GM23338 (cell line): ENCODE results near the gene DMWD. TPM values are rescaled to one million over a fixed set of nuclear protein-coding genes. Genes with fewer than 3 reads are reported as not detected.

Experiments used
- ATAC-seq: fragments of 200-7000 bp; cut with Tn5 transposase; 3 replicates; pipeline ENCODE4 v1.9.1; 2020
- DNase-seq: peaks from one replicate; pipeline ENCODE4 v3.0.0-alpha.2; 2015; ENCODE audit warnings: low spot score
- H2AFZ ChIP-seq: fragments of 200-600 bp; sonication (generic); 2 replicates; pipeline ENCODE4 v1.8.0; 2016; ENCODE audit warnings: antibody characterized with exemption, mild to moderate bottlenecking, moderate library complexity
- H3F3A ChIP-seq: fragments of 200-600 bp; sonication (generic); replicated peaks from 2 replicates; pipeline ENCODE4 v1.8.0; 2017; ENCODE audit warnings: antibody characterized with exemption, mixed run types, low read depth
- H3K27ac ChIP-seq: fragments of 200-600 bp; sonication (generic); 2 replicates; pipeline ENCODE4 v1.6.1; 2016; ENCODE audit warnings: low read depth
- H3K27me3 ChIP-seq: fragments of 200-600 bp; sonication (generic); 2 replicates; pipeline ENCODE4 v1.8.0; 2016; ENCODE audit warnings: mild to moderate bottlenecking, mixed run types, moderate library complexity; ENCODE audit not compliant: insufficient read depth
- H3K36me3 ChIP-seq: fragments of 200-600 bp; sonication (generic); 2 replicates; pipeline ENCODE4 v1.8.0; 2016; ENCODE audit warnings: mild to moderate bottlenecking; ENCODE audit not compliant: insufficient read depth
- H3K4me1 ChIP-seq: fragments of 200-600 bp; sonication (generic); 2 replicates; pipeline ENCODE4 v1.8.0; 2016; ENCODE audit warnings: mild to moderate bottlenecking, moderate library complexity; ENCODE audit not compliant: insufficient read depth
- H3K4me2 ChIP-seq: fragments of 200-600 bp; sonication (generic); 2 replicates; pipeline ENCODE4 v1.7.1; 2017; ENCODE audit warnings: mixed run types
- H3K4me3 ChIP-seq: fragments of 200-600 bp; sonication (generic); 2 replicates; pipeline ENCODE4 v1.6.1; 2016; ENCODE audit warnings: mixed run types
- H3K79me2 ChIP-seq: fragments of 200-600 bp; sonication (generic); replicated peaks from 2 replicates; pipeline ENCODE4 v1.8.0; 2017; ENCODE audit warnings: mild to moderate bottlenecking; ENCODE audit not compliant: insufficient read depth
- H3K9me2 ChIP-seq: fragments of 200-600 bp; sonication (generic); 2 replicates; pipeline ENCODE4 v1.8.0; 2017; ENCODE audit not compliant: insufficient read depth
- H4K20me1 ChIP-seq: fragments of 200-600 bp; sonication (generic); replicated peaks from 2 replicates; pipeline ENCODE4 v1.8.0; 2017; ENCODE audit warnings: mild to moderate bottlenecking; ENCODE audit not compliant: insufficient read depth
- H3K27ac Mint-ChIP-seq: 2 replicates; pipeline ENCODE4 v1.8.0; 2020; ENCODE audit warnings: inconsistent platforms, mild to moderate bottlenecking, moderate library complexity, mixed read lengths
- H3K27me3 Mint-ChIP-seq: 3 replicates; pipeline ENCODE4 v1.8.0; 2022; ENCODE audit warnings: low read depth, mild to moderate bottlenecking, moderate library complexity, mixed read lengths, inconsistent platforms; ENCODE audit not compliant: insufficient read depth, poor library complexity
- H3K36me3 Mint-ChIP-seq: 3 replicates; pipeline ENCODE4 v1.8.0; 2021; ENCODE audit warnings: low read depth, mild to moderate bottlenecking, inconsistent platforms, moderate library complexity, mixed read lengths
- H3K4me1 Mint-ChIP-seq: 3 replicates; pipeline ENCODE4 v1.8.0; 2020; ENCODE audit warnings: mild to moderate bottlenecking, inconsistent platforms, mixed read lengths
- H3K4me3 Mint-ChIP-seq: 3 replicates; pipeline ENCODE4 v1.8.0; 2021; ENCODE audit warnings: moderate library complexity, mild to moderate bottlenecking, inconsistent platforms, mixed read lengths
- H3K9me3 Mint-ChIP-seq: 3 replicates; pipeline ENCODE4 v1.8.0; 2020; ENCODE audit warnings: moderate library complexity, mild to moderate bottlenecking, inconsistent platforms, mixed read lengths
- CREB1 ChIP-seq: fragments of 250-450 bp; sonication (Bioruptor Pico); IDR thresholded peaks from 2 replicates; pipeline ENCODE4 v1.5.0; 2020; ENCODE audit warnings: low read depth, mild to moderate bottlenecking, moderate library complexity
- ETS1 ChIP-seq: IDR thresholded peaks from 2 replicates; pipeline ENCODE4 v1.6.1; 2016; ENCODE audit warnings: antibody characterized with exemption
- EZH2 ChIP-seq: fragments of 200-600 bp; sonication (generic); IDR thresholded peaks from one replicate; pipeline ENCODE4 v1.8.0; 2017; ENCODE audit warnings: antibody characterized with exemption, mild to moderate bottlenecking, low read depth; ENCODE audit not compliant: unreplicated experiment
- EZH2phosphoT487 ChIP-seq: fragments of 200-600 bp; sonication (generic); IDR thresholded peaks from one replicate; pipeline ENCODE4 v1.8.1; 2018; ENCODE audit warnings: antibody characterized with exemption; ENCODE audit not compliant: unreplicated experiment
- JUNB ChIP-seq: IDR thresholded peaks from one replicate; pipeline ENCODE4 v1.6.1; 2016; ENCODE audit warnings: antibody characterized with exemption; ENCODE audit not compliant: unreplicated experiment
- NANOG ChIP-seq: IDR thresholded peaks from 2 replicates; pipeline ENCODE4 v1.6.1; 2016; ENCODE audit warnings: antibody characterized with exemption, borderline replicate concordance
- POLR2AphosphoS5 ChIP-seq: IDR thresholded peaks from 2 replicates; pipeline ENCODE4 v1.6.1; 2016; ENCODE audit warnings: antibody characterized with exemption, low read depth
- REST ChIP-seq: IDR thresholded peaks from one replicate; pipeline ENCODE4 v1.6.1; 2018; ENCODE audit warnings: antibody characterized with exemption; ENCODE audit not compliant: unreplicated experiment
- STAT1 ChIP-seq: IDR thresholded peaks from one replicate; pipeline ENCODE4 v1.6.1; 2016; ENCODE audit warnings: antibody characterized with exemption; ENCODE audit not compliant: unreplicated experiment
- ZNF114 ChIP-seq: fragments of 250-450 bp; sonication (Bioruptor Pico); IDR thresholded peaks from 2 replicates; pipeline ENCODE4 v1.5.0; 2020; ENCODE audit warnings: mild to moderate bottlenecking, moderate library complexity
- ZNF331 ChIP-seq: fragments of 250-450 bp; sonication (Bioruptor Pico); IDR thresholded peaks from 2 replicates; pipeline ENCODE4 v1.5.0; 2020; ENCODE audit warnings: low read depth, mild to moderate bottlenecking, moderate library complexity
- ZNF462 ChIP-seq: fragments of 250-450 bp; sonication (Bioruptor Pico); IDR thresholded peaks from 2 replicates; pipeline ENCODE4 v1.5.0; 2020; ENCODE audit warnings: mild to moderate bottlenecking, moderate library complexity
- polyA plus RNA-seq: library from polyadenylated mRNA; unstranded; fragments of >200 nt; fragmentation: Nextera tagmentation; extraction: Ambion mirVana; gene quantifications from 2 replicates; pipeline ENCODE4 v1.2.1, GENCODE V29; 2016
- total RNA-seq: library from RNA; depleted of rRNA; stranded (reverse); fragments of >200 nt; shearing (Covaris generic); gene quantifications from 2 replicates; pipeline ENCODE4 v1.2.3, GENCODE V29; 2014

Gene DMWD
- total and polyA plus RNA-seq, 2 experiments from 2014 or later, result 12.1 to 45.6 TPM

- H3K27me3 ChIP-seq, result no peaks in the 10 kb centered on the region
- no peak overlapping the region for H3K4me3 Mint-ChIP-seq
- H3K9me3 Mint-ChIP-seq, result no peaks in the 10 kb centered on the region
- peaks cover 23% of the 10 kb centered on the region for H3K27me3 Mint-ChIP-seq
- no peak overlapping the region for H3K27ac Mint-ChIP-seq
- H3K36me3 Mint-ChIP-seq, result peaks cover 58% of the 10 kb centered on the region
- H3K4me1 Mint-ChIP-seq, result peaks cover 36% of the 10 kb centered on the region
- H3K4me3 ChIP-seq, result no peak overlapping the region
- no peaks in the 10 kb centered on the region for H3K79me2 ChIP-seq
- H3K27ac ChIP-seq, result no peak overlapping the region
- H3K4me2 ChIP-seq, result no peak overlapping the region
- TF ChIP-seq JUNB, result no peak
- no peak for TF ChIP-seq ZNF331 (CRISPR knock-in tag)
- no peak for TF ChIP-seq NANOG
- no peak for TF ChIP-seq ZNF114
- no peak for TF ChIP-seq ETS1
- no peak for TF ChIP-seq POLR2AphosphoS5
- H4K20me1 ChIP-seq, result no peaks in the 10 kb centered on the region; the same call in 1 of the 2 replicates
- H3K9me2 ChIP-seq, result no peaks in the 10 kb centered on the region
- DNase-seq (no peak), ATAC-seq (no peak)
- no peaks in the 10 kb centered on the region; the same call in 1 of the 2 replicates for H3K36me3 ChIP-seq
- no peak overlapping the region for H2AFZ ChIP-seq
- peaks cover 27% of the 10 kb centered on the region for H3K4me1 ChIP-seq
- H3F3A ChIP-seq, result peaks cover 23% of the 10 kb centered on the region; the same call in 1 of the 2 replicates
Measured at GRCh38 chr19:45821570-45821969, 28.9 kb upstream of the DMWD start.

GRCh38 chr19:45821103-45821521 is 28.5 kb upstream of the DMWD start:
- Mint-ChIP-seq H3K4me1 (peaks cover 36% of the 10 kb centered on the region), H3K36me3 (peaks cover 53% of the 10 kb centered on the region), H3K27me3 (peaks cover 23% of the 10 kb centered on the region), H3K27ac (no peak overlapping the region), H3K4me3 (no peak overlapping the region), H3K9me3 (no peaks in the 10 kb centered on the region)
- DNase-seq (no peak), ATAC-seq (no peak)
- H3K27me3 ChIP-seq, result no peaks in the 10 kb centered on the region
- H2AFZ ChIP-seq, result no peak overlapping the region
- H3K9me2 ChIP-seq, result no peaks in the 10 kb centered on the region
- no peak overlapping the region for H3K4me2 ChIP-seq
- H3K4me1 ChIP-seq, result peaks cover 27% of the 10 kb centered on the region
- H3F3A ChIP-seq, result peaks cover 27% of the 10 kb centered on the region; the same call in 1 of the 2 replicates
- H3K79me2 ChIP-seq, result no peaks in the 10 kb centered on the region
- H3K27ac ChIP-seq, result no peak overlapping the region
- H3K4me3 ChIP-seq, result no peak overlapping the region
- no peaks in the 10 kb centered on the region; the same call in 1 of the 2 replicates for H4K20me1 ChIP-seq
- H3K36me3 ChIP-seq, result no peaks in the 10 kb centered on the region; the same call in 1 of the 2 replicates
- no peak for TF ChIP-seq REST
- no peak for TF ChIP-seq EZH2phosphoT487
- no peak for TF ChIP-seq POLR2AphosphoS5
- no peak for TF ChIP-seq NANOG
- TF ChIP-seq CREB1 (CRISPR knock-in tag), result no peak
- TF ChIP-seq ZNF462, result no peak
- TF ChIP-seq EZH2, result no peak
- no peak for TF ChIP-seq JUNB
- TF ChIP-seq STAT1, result no peak
